Breast epithelium (tissue), 4 donors: ENCODE measurements around the gene PDGFRA. TPM values are rescaled to one million over a fixed set of nuclear protein-coding genes. Genes with fewer than 3 reads are reported as not detected.
"Not testable (repeated sequence)": the region's sequence is repeated elsewhere in the genome, so short reads cannot be mapped to it uniquely, and the experiment has no call there.

Source experiments
- DNase-seq, 2 donors: peaks; one replicate each; pipeline ENCODE4 v3.0.0-alpha.2; 2019; ENCODE audit warnings: low spot score in 2 of 2
- H3K27ac ChIP-seq, 2 donors: fragments of 200-600 bp; sonication (generic) in 1 of 2; one replicate each; pipeline ENCODE4 v1.5.1; 2016 to 2019; ENCODE audit warnings: mild to moderate bottlenecking in 1 of 2
- H3K27me3 ChIP-seq, 2 donors: fragments of 200-600 bp; sonication (generic) in 1 of 2; one replicate each; pipeline versions ENCODE4 v1.5.1 to v1.6.0; 2017 to 2019; ENCODE audit warnings: control low read depth in 1 of 2, mild to moderate bottlenecking in 1 of 2
- H3K36me3 ChIP-seq: fragments of 200-600 bp; one replicate; pipeline ENCODE4 v1.5.1; 2019
- H3K4me1 ChIP-seq, 2 donors: fragments of 200-600 bp; sonication (generic); one replicate each; pipeline ENCODE4 v1.5.1; 2016 to 2019; ENCODE audit warnings: control low read depth in 1 of 2
- H3K4me3 ChIP-seq, 3 donors: fragments of 200-600 bp; sonication (generic); 1 replicate in 2 of 3; 2 replicates in 1 of 3; pipeline ENCODE4 v1.5.1; 2016 to 2019; ENCODE audit warnings: mild to moderate bottlenecking in 3 of 3, moderate library complexity in 2 of 3
- H3K9me3 ChIP-seq, 2 donors: fragments of 200-600 bp; sonication (generic) in 1 of 2; one replicate each; pipeline ENCODE4 v1.5.1; 2016 to 2019; ENCODE audit warnings: control low read depth in 1 of 2
- POLR2A ChIP-seq: fragments of 450-650 bp; IDR thresholded peaks from one replicate; pipeline ENCODE4 v1.6.1; 2016; ENCODE audit warnings: antibody characterized with exemption, mild to moderate bottlenecking, moderate library complexity
- POLR2AphosphoS5 ChIP-seq, 3 donors: sonication (generic); formaldehyde crosslinking; IDR thresholded peaks; one replicate each; pipeline ENCODE4 v1.6.1; 2017; ENCODE audit warnings: antibody characterized with exemption in 3 of 3
- intact Hi-C: fragments of 100-400 bp; cut with DNase I; formaldehyde crosslinking; loops from one replicate; pipeline ENCODE4 v1.15.1; 2023; ENCODE audit warnings: low total_unique reads
- total RNA-seq, 3 donors: library from RNA; depleted of rRNA; stranded (reverse); fragments of >200 nt; gene quantifications; one replicate each; pipeline ENCODE4 v1.1.0, GENCODE V29; 2016
- TF ChIP-seq, protein P1 (sequence below), 3 donors: fragments of 450-650 bp; IDR thresholded peaks; one replicate each; pipeline ENCODE4 v1.5.1; 2016 to 2017; ENCODE audit warnings: antibody characterized with exemption in 3 of 3, mild to moderate bottlenecking in 3 of 3, moderate library complexity in 3 of 3

PDGFRA gene
- total RNA-seq, 3 donors from 2014 or later: 125 to 154 (median 130) TPM

DNA sequence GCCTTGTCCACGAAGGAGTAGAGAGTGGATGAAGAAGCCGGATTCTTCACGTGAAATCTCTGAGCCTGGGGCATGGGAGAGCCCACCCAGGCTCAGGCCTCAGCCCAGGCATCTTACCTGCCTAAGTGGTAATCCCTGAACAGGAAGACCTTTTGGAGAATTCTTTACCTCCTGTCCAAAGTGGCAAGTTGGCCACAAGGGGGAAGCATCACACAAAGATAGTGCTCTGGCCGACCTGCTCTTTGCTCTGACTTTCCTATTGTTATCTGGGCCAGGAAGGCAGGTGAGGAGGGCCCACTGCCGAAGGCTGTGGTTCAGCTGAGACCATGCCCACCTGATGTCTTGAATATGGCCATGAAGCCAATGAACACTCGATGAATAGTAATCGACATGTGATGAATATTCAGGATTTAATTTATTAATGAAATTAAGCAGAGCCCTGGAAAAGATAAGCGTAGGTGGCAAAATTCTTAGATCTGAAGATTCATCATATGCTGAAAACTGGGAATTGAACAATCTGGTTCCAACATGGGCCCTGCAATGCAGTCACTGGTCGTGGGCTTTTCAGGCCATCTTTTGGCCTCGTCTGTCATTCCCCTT is 93.8 kb downstream of the PDGFRA start:
- no peaks in the 10 kb centered on the region for H3K27me3 ChIP-seq
- H3K4me3 ChIP-seq: no peak overlapping the region
- H3K36me3 ChIP-seq: no peaks in the 10 kb centered on the region
- intact Hi-C loops: no loop called here
- H3K27ac ChIP-seq: no peak overlapping the region
- no peak for TF ChIP-seq POLR2AphosphoS5 (IDR thresholded peaks at IDR 0.05)
- TF ChIP-seq, protein P1, sequence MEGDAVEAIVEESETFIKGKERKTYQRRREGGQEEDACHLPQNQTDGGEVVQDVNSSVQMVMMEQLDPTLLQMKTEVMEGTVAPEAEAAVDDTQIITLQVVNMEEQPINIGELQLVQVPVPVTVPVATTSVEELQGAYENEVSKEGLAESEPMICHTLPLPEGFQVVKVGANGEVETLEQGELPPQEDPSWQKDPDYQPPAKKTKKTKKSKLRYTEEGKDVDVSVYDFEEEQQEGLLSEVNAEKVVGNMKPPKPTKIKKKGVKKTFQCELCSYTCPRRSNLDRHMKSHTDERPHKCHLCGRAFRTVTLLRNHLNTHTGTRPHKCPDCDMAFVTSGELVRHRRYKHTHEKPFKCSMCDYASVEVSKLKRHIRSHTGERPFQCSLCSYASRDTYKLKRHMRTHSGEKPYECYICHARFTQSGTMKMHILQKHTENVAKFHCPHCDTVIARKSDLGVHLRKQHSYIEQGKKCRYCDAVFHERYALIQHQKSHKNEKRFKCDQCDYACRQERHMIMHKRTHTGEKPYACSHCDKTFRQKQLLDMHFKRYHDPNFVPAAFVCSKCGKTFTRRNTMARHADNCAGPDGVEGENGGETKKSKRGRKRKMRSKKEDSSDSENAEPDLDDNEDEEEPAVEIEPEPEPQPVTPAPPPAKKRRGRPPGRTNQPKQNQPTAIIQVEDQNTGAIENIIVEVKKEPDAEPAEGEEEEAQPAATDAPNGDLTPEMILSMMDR (IDR thresholded peaks at IDR 0.05): peak; percentile 42 to 68 (median 48)
- DNase-seq: peak; percentile 52 to 62
- H3K4me1 ChIP-seq: no peaks in the 10 kb centered on the region
- H3K9me3 ChIP-seq: no peaks in the 10 kb centered on the region

DNA sequence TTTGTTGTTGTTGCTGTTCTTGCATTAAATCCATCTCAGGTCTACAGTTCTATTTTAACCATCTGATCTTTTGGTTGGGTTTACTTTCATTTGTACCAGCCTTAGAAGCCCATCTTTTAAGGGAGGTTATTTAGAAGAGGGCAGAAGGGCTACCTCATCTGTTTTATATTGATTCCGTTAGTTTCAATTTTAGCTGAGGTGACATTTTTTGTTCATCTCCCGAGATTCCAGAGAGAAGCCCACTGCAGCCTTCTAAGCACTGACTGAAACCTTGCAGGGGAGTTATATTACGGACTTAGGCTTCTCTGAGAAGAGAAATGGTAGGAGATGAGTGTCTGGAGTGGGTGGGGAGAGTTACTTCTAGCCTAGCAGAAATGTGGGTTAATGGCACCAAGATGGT is 101.8 kb downstream of the PDGFRA start:
- H3K27me3 ChIP-seq: no peaks in the 10 kb centered on the region
- intact Hi-C loops: no loop called here
- no peaks in the 10 kb centered on the region for H3K9me3 ChIP-seq
- no peak overlapping the region for H3K4me3 ChIP-seq
- H3K27ac ChIP-seq: no peak overlapping the region
- no peaks in the 10 kb centered on the region for H3K36me3 ChIP-seq
- no peak for DNase-seq
- TF ChIP-seq, protein P1 (IDR thresholded peaks at IDR 0.05): no peak
- no peak for TF ChIP-seq POLR2AphosphoS5 (IDR thresholded peaks at IDR 0.05)
- TF ChIP-seq POLR2A: no peak
- no peaks in the 10 kb centered on the region for H3K4me1 ChIP-seq

DNA sequence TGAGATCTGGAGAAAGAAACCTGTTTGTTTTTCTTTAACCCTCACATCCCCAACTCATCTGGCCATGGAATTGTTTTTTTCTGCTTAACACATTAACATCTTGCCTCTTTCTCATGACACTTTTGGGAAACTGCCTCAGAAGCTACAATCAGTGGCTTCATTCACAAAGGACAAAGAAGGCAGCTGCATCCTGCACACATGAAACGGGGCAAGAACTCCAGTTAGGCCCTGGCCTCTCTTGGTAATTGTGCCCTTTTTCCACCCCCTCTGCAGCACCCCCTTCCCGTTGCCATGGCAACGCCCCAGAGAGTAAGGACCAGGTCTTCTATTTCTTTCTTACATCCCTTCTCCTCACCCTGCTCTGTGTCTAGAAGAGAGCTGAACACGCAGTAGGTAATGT is 103.4 kb downstream of the PDGFRA start:
- Histone ChIP-seq H3K36me3 (no peaks in the 10 kb centered on the region), H3K27me3 (no peaks in the 10 kb centered on the region), H3K27ac (no peak overlapping the region), H3K4me1 (no peaks in the 10 kb centered on the region), H3K4me3 (no peak overlapping the region), H3K9me3 (no peaks in the 10 kb centered on the region)
- intact Hi-C loops: no loop called here
- DNase-seq: no peak
- TF ChIP-seq POLR2A (no peak), POLR2AphosphoS5 (IDR thresholded peaks at IDR 0.05) (no peak)
- TF ChIP-seq, protein P1 (IDR thresholded peaks at IDR 0.05): no peak

DNA sequence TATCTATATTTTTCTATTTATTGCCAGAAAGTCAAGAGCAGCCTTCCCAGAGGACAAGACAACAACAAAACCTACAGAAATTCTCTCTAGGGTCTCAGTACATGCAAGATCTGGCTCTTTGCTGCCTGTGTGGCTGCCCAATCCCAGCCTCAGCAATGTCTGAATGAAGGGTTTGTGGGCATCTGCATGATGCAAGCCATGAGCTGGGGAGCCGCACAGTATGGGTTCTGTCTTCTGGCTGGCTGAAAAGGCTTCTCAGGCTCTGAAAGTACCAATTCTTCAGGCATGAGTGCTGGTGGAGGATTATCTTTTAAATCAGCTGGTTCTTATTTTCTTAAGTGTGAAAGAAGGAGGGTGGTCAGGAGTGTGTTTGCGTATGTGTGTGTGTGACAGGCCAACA is 104.6 kb downstream of the PDGFRA start:
- no peak for DNase-seq
- H3K27ac ChIP-seq: no peak overlapping the region
- intact Hi-C loops: no loop called here
- no peaks in the 10 kb centered on the region for H3K27me3 ChIP-seq
- no peaks in the 10 kb centered on the region for H3K4me1 ChIP-seq
- no peaks in the 10 kb centered on the region for H3K36me3 ChIP-seq
- TF ChIP-seq, protein P1 (IDR thresholded peaks at IDR 0.05): no peak
- TF ChIP-seq POLR2AphosphoS5 (IDR thresholded peaks at IDR 0.05): no peak
- TF ChIP-seq POLR2A: no peak
- no peak overlapping the region for H3K4me3 ChIP-seq
- no peaks in the 10 kb centered on the region for H3K9me3 ChIP-seq

DNA sequence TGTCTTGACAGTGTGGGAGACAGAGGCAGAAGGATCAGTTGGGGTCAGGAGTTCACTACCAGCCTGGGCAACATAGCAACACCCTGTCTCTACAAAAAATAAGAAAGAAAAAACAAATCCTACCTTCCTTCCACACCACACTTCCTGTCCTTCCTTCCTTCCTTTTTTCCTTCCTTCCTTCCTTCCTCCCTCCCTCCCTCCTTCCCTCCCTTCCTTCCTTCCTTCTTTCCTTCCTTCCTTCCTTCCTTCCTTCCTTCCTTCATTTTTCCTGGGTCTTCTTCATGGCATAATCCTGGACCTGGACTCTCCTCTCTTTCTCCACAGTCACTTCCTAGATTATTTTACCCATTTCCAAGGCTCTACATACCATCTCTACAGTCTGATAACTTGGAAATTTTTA is 105.7 kb downstream of the PDGFRA start:
- H3K36me3 ChIP-seq, H3K4me1 ChIP-seq, DNase-seq, intact Hi-C loops, H3K9me3 ChIP-seq, H3K4me3 ChIP-seq, H3K27ac ChIP-seq, H3K27me3 ChIP-seq: not testable (repeated sequence)

DNA sequence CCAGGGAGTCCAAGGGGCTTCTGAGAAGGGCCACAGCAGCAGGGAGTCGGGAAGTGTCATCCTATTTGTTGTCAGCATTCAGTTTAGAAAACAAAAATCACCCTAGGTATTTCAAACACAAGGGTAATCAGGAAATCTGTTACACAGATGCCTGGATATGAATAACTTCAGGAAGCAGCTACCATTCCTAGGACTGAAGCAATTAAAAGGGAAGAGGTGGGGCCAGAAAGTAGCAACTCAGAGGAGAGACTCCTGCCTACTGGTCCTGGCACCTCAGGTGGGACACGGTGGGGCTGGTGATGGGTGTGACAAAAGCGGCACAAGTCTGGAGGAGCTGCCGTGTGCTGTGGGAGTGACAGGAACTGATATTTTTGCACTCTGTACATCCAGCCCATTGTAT is 107.9 kb downstream of the PDGFRA start:
- no peak overlapping the region for H3K4me3 ChIP-seq
- no peak overlapping the region for H3K27ac ChIP-seq
- DNase-seq: no peak
- H3K4me1 ChIP-seq: no peaks in the 10 kb centered on the region
- no peaks in the 10 kb centered on the region for H3K9me3 ChIP-seq
- TF ChIP-seq POLR2AphosphoS5 (IDR thresholded peaks at IDR 0.05) (no peak), POLR2A (no peak)
- TF ChIP-seq, protein P1 (IDR thresholded peaks at IDR 0.05): no peak
- no peaks in the 10 kb centered on the region for H3K27me3 ChIP-seq
- no peaks in the 10 kb centered on the region for H3K36me3 ChIP-seq
- intact Hi-C loops: no loop called here

DNA sequence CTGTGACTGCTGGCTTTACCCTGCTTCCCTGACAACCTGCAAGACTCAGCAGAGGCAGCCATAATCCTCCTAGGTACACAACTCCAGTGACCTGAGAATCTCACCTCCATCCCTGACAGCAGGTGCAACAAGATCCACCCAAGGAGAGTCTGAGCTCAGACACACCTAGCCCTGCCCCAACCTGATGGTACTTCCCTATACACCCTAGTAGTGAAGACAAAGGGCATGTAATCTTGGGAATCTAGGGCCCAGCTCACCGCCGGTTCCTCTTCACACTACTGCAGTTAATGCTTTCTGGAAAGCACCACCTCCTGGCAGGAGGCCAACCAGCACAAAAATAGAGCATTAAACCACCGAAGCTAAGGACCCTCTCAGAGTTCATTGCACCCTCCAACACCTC is 113.0 kb downstream of the PDGFRA start:
- DNase-seq: not testable (repeated sequence)

More for the DNA sequence above, 113.0 kb downstream of the PDGFRA start:
- H3K9me3 ChIP-seq, H3K4me1 ChIP-seq, intact Hi-C loops, H3K36me3 ChIP-seq, H3K27me3 ChIP-seq, H3K4me3 ChIP-seq, H3K27ac ChIP-seq: not testable (repeated sequence)
